Right kidney (tissue), 1 donor: ENCODE results near the gene MRPS23.
A peak's percentile ranks its signal among the peaks of the same experiment; 100 is the strongest.

Experiments
- DNase-seq: peaks from one replicate; pipeline ENCODE4 v3.0.0-alpha.2; 2016

Gene MRPS23

DNA sequence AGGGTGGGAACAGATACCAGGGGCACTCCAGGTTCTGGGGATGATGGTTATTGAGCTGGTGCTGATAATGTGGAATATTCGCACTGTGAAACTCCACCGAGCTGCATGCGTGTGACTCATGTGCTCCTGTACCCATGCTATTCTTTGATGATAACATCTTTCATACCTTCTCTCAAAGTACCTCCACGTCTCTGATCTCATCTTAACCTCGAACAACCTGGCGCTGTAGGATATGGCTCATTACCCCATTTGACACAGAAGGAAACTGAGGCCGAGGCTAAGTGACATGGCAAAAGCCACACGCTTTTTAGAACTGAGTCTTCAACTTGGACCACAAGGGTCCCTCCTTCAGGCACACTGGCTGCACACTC lies 30.2 kb upstream of the MRPS23 start:
- no peak for DNase-seq

DNA sequence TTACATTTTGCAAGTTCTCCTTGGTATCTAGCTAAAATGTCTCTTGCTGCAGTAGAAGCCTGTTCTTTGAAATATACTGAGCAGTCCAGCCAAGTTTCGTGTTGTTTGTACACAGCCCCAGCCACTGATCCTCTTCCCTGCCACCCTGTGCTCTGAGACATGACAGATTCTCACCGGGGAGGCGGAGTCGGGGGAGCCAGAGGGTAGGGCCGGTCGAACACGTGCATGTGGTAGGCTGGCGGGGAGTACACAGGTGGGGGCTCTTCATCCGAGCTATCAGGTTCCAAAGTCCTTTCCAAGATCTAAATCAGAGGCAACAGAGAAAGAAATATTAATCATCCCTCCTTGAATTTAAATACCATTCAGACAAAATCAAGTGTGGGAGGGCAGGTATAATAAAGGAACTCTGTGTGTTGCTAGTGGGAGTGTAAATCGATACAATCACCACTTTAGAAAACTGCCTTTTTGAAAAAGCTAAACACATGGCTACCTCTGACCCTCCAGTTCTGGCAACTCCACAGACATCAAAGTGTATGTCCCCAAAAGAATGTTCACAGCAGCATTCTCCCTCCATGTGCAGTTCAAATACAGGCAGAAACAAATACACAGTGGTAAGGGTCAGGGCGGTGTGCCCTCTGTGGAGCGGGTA lies 29.7 kb upstream of the MRPS23 start:
- DNase-seq = no peak

DNA sequence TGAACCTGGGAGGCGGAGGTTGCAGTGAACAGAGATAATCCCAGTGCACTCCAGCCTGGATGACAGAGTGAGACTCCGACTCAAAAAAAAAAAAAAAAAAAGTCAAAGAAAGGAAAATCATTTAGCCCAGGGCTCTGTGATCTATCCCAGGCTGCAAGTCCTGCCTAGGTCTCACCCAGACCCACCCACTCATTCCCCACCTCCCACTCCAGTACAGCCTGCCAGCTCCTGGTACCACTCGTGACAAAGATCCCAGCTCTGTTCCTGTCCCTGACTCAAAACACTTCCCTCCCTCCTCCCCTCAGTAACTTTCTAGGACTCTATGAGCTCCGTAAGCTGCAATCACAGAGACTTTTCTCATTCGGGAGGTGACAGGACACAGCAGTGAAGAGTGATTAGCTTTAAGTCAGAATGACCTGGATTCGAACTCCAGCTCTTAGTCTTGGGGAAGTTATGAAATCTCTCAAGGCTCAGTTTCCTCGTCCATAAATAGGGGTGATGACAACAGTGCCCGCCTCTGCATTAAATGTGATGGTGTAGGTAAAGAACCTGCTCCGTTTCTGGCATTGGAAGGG lies 28.0 kb upstream of the MRPS23 start:
- no peak for DNase-seq

DNA sequence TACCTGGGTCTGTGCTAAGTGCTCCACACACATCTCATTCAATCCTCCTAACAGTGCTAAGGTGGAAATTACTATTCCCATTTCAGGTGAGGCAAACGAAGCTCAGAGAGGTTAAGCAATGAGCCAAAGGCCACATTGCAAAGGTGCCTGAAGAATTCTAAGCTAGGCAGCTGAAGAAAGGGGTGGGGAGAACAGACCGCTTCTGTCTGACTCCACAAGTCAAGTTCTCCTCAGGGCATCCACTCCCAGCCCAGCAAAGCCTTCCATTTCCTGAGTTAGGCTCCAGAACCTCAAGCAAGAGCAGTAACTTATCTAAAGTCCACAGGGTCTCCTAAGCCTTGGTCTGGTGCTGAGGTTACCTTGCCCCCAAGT lies 27.0 kb upstream of the MRPS23 start:
- no peak for DNase-seq

DNA sequence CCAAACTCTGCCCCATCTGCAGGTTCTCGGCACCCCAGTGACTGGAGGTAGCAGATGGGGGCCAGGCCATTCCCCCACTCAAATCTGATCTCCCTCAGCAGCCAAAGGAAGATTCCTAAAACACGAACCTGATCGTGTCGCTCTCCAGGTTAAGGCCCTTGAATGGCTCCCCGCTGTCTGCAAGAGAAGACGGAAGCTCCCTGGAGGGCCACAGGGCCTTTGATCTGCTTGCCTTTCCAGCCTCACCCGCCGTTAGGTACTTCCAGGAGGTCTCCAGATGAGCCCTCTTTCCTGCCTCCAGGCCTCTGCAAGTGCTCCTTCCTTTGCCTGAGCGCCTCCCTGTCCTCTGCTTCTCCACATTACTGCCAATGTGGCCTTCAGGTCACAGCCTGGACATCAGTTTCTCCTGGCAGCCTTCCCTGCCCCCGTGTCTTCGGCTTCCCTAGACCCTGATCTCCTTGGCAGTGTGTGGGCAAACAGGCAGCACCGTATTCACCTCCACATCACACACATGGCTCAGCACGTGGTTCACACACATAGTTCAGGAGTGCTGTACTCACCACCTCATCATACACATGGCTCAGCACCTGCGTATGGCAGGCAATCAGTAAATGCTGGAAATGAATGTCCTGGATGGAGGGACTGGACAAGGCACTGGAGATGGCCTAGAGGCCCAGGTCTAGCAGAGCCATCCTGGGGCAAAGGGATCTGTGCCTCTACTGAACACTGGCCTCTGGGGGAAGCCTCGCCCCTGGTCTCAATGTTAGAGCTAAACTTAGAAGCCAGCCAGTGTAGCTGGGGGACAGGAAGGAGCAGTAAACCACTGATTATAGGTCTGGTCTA lies 26.4 kb upstream of the MRPS23 start:
- no peak for DNase-seq

DNA sequence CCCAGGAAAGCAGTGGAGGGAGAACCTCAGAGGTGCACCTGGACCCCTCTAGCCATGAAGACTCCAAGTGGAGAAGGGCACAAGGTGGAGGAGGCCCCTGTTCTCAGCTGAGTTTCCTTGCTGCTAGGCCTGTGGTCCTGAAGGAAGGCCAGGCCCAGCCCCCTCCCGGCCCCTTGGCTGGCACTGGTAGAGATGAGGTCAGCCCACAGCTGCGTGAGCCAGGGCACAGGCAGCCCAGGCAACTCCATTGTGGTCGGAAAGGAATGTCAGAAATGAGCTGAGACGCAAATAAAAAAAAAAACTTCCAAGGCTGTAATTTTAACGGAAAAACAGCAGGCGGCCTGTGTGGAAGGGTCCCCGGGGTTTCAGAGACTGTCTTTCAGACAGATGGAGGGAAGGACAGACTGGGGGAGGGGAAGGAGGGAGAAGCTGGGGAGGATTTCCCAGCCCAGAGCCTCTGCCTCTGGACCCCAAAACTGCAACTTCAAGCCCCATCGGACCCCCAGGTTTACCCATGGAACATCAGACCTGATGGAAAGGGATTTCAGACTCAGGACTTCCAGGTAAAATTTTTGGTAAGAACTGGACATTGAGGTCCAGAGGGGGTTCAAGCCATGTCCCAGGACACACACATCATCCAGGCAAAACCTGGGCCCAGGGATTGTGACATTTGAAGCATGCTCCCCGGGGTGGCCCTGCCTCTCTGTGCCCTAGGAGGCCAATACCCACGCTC lies 25.6 kb upstream of the MRPS23 start:
- no peak for DNase-seq

DNA sequence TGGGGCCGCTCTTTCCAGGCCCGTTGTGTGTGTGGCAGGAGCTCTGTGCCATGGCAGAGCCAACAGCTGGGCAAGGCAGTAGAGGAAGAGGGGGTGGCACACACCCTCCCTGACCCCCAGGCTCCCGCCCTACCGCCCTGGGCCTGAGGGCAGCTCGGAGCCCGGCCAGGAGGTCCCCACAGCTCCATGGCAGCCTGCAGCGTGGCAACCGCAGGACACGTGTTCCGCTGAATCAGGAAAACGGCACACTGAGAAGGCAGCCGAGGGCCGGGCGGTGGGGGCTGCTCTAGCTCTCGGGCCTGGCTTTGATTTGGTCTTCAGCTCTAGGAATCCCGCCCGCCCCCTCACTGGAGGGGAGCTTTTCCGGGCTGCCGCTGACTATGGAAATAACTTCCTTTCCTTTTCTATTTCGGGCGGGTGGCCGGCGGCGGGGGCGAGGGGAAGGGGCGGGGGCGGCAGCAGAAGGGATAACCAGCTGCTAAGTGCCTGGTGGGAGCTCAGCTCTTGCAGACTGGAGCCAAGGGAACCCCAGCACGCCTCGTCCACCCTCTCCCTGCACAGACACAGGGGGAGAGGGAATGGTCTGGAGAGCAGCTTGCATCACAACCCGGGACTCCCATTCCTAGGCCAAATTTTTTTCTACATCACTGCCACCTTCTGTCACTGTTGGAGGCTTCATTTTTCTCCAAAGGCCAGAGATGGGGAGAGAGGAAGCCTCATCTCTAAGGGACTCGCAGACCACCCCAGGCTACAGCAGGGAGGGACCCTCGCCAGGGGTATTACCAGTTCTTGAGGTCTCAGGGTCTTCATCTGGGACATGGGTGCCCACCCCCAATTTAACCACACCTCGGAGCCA lies 24.8 kb upstream of the MRPS23 start:
- peak; percentile 74 for DNase-seq

DNA sequence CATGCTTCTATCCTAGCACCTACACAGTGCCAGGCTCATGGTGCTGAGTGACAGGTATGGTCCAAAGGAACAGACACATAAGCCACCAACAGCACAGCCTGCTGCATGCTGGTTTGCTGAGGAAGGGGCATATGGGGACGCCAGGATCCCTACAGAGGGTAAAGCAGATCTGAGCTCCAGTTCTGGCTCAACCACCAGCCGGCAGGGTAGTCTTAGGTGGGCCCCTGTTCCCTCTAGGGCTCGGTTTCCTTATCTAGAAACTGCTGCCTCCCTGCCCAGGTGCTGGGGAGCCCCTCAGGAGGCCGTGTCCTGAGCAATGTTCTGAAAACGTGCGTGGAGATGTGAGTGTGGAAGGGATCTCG lies 24.2 kb upstream of the MRPS23 start:
- no peak for DNase-seq

DNA sequence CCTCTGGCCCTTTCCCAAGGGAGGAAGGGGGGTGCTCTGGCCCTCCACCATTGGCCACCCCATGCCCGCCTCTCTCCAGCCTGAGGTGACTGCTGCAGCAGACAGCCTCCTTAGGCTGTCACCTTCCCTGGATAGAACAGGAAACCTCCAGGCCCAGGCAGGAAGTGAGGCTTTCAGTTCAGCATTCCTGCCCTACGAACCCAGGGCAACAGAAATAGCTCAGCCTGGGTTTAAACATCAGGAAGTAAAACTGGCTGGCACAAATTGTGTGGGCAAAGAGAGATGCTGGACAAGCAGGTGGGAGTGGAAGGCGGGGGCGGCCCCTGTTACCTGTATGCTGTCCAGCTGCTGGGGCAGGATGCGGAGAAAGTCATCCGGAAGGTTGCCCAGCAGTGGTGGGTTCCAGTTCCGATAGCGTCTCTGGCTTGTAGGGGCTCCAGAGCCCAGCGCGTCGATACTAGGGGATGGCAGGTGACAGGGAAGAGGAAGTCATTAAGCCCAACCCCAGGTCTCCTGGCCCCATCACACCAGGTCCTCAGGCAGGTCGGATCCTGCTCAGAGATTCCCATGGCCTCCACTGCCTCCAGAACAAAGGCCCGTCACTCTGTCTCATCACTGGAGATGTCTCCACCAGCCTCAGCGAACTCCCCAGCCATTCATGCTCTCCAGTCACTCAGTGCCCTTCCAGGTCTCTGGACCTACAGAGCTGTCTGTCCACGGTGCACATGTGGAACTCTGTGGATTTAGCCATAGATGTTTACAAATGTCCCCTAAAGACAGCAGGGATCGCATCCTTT lies 23.6 kb upstream of the MRPS23 start:
- DNase-seq = no peak

DNA sequence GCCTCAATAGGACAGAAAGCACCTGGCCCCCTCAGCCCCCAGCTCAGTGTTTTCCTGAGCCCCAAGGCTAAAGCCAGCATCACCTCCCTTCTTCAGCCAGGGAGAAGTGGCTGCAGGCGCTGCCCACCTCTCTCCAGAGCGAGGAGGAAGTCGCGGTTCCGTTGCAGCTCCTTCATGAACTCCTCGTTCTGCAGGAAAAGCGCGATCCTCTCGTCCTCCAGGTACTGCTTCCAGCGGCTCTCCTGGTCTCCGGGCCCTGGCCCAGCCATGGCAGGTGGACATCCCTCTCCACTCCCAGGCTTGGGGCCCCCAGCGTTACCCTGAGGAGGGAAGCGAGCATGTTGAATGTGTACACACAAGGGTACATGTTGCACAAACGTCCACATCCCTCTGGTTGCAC lies 22.7 kb upstream of the MRPS23 start:
- no peak for DNase-seq

DNA sequence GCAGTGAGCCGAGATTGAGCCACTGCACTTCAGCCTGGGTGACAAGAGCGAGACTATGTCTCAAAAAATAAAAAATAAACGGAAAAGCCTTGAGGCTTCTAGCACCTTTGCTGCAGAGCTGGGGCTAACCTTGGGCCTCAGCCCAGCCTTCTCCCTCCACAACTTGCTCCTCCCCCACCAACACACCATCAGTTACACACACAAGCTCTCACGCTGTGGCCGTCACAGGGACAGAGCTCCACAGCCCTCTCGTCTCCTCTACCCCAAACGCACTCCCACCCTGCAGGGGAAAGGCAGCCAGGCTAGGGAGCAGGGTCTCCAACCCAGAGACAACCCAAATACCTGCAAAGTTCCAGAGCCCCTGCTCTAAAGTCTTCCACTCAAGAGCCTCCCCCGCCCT lies 22.0 kb upstream of the MRPS23 start:
- DNase-seq = no peak

DNA sequence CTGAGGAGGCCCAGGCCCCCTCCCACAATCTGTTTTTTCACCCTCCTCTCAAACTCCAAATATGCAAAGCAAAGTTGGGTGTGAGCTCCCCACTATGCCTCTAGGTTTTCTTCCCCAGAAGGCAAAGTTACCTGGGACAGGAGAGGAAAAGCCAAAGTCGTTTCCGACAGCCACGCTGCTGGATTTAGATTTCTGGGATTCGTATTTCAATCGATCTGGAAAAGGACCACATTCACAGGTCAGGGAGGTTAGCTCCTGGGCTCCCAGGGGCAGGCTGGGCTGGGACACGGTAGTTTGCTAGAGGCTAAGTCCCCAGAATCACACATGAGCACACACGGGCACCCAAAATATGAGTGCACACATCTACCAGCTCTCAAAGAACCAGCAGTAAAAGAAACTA lies 21.3 kb upstream of the MRPS23 start:
- no peak for DNase-seq

DNA sequence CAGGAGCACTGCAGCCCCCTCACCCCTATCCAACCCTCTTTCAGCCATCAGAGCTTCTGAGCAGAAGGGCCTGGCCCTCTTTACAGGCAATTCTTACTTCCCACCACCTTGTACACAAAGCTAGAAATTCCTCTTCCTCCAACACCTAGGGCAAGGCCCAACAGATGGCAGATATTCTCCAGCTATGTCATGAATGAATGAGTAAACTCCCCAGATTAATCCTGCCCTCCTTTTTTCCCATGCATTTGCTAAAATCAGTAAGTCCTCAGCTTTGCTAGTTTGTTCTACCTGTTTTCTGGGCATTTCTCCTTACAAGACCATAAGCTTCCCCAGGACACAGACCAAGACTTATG lies 20.4 kb upstream of the MRPS23 start:
- DNase-seq = no peak

DNA sequence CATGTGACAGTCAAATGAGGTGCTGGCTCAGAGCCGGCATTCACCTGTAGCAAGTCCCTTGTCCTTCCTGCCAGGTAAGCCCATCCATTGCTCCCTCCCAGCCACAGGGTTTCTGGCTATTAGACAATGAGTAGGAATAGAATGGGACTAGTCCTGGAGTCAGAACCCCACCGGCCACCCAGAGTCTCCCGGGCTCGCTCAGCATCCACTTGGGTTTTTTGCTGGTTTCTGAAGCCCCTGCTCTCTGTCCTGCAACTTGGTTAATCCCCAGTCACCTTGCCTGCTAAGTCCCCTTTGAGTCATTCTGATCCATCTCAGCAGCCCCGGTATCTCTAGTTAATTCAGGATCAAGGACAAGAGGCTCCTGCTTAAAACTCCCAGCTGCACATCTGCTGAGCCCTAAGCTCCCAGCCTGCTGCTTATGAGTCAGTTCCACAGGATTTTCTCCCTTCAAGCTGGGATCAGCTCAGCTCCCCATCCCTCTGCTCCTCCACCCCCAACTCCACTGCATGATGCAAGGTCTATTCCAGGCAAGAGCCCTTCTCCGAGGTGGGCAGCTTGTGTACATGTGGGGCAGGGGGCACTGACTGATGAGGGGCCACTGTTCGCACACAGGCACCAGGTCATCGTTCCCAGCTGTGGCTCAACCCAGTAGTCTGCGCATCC lies 19.9 kb upstream of the MRPS23 start:
- no peak for DNase-seq

DNA sequence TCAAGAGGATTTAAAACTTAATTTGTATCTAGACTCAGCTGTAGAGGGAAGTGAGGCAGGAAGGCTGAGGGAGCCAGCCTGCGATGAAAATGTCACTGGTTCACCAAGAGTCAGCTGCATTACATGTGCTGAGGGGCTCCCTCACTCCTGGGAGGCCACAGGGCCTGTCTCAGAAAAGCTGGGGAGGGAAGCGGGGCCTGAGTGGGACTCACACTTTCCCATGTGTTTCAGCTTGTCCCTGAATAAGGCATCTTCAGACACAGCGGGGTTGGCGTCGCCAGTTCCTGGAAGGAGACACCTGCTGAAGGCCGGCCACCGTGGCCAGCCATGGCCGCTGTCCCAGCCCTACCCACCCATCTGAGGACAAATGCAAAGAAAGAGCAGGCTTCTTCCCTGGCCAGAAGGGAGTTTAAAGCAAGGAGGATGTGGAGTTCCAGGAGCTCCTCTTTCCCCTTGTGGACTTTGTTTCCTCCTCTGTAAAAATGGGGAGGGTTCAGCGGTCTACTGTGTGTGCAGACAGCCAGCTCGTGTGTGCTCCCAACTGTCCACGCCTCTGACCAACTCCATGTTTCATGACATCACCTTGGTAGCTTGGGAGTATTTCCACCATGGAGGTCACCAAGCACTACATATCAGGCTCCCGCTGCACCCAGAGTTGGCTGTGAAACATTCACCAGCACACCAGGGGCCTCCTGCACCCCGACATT lies 19.2 kb upstream of the MRPS23 start:
- DNase-seq = no peak

DNA sequence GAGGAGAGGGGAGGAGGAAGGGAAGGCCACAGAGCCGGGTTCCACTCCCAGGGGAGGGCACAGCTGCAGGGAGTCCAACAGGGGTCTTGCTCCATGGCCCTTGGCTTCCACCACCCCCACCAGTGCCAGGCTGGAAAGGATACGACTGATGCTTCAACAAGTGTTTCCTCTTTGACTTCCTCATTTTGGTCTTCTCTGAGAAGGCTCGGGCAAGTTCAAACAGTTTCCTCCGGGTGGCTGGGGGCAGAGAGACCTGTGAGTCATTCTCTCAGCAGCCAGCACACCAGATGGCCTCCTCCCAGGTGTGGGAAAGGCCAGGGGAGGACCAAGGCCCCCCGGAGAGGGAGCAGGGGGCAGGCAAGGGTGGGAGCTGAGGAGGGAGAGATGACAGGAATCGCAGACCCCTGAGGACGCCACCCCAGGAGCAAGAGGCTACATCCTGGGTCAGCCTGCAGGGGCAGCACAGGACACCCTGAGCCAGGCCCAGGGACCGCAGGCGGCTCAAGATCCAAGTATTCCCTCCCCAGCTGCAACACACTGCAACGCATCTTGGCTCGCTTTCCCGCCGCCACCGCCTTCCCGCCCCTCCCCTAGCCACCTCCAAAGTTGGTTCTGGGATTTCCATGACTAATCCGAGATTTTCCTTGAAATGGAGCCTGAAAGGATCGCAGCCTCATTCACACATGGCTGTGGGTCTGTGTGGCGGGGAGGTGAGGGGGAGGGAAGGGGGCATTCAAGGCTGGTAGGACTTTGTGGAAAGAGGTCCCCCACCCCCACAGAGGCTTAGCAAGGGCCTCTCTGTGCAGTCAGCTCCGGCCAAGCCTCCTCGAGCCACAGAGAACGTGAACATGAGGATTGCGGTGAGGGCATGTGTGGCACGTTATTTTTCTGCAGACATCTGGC lies 18.4 kb upstream of the MRPS23 start:
- no peak for DNase-seq

DNA sequence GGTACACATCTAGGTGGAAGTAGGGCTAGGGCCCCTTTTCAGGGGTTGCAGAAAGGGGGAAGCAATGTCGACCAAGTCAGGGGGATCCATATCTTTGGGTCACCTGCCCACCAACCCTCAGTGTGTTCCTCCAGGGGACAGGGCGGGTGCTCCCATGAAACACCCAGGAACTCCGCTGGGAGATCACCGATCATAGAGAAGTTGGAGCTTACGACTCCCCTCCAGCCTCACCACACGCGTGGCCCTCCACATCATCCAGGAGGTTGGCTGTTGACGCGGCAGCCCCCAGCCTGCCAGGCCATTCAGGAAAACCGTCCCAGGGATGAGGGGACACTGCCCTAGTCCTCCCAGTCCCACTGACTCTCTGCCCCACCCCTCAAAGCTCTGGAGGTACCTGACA lies 17.3 kb upstream of the MRPS23 start:
- no peak for DNase-seq

DNA sequence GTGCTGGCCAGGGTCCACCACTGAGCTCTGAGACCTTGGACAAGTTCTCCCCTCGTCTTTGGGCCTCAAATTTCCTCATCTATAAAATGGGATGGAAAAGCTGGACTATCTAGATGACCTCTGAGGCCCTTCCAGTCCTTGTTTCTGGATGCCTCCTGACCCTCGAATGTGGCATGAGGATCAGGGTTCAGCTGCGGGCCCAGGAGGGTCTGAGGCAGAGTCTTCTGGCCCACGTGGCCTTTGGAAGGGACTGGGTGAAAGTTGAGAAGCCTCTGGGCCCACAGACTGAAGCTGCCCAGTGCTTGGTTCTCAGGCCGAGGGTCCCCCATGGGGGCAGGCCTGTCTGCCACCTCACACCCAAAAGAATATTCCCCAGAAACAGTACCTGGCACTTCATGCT lies 16.9 kb upstream of the MRPS23 start:
- DNase-seq = no peak

DNA sequence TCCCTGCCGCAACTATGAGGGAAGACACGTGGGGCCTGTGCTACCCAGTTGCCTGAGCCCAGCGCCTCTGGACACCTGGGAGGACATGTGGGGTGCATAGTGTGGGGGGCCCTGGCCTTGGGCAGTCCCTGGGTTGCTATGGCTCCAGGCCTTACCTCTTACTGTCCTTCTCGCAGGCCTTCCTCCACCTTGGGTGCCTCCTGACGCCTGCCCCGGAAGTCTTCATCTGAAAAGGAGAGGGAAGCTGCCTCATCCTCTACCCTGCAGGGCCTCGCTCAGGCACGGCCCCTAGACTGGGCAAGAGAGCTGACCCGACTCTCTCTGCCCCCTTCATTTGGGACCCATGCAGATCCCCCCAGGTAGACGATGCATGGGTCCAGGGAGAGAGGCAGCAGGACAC lies 16.5 kb upstream of the MRPS23 start:
- DNase-seq = no peak
